K562 (cell line): ENCODE data around the gene ABT1. TPM values are rescaled to one million over a fixed set of nuclear protein-coding genes. Genes with fewer than 3 reads are reported as not detected.

ENCODE experiments used
- CTBP1 ChIP-seq: fragments of 450-650 bp; IDR thresholded peaks from 2 replicates; pipeline ENCODE4 v1.6.1; 2016; ENCODE audit warnings: borderline replicate concordance
- MAFF ChIP-seq: IDR thresholded peaks from 2 replicates; pipeline ENCODE4 v1.6.1; 2012; ENCODE audit warnings: low read length, improper control_type of control experiment
- NR3C1 ChIP-seq: sonication (generic); formaldehyde crosslinking; IDR thresholded peaks from 2 replicates; pipeline ENCODE4 v1.8.1; 2022; ENCODE audit warnings: missing genetic modification reagents
- PRMT5 ChIP-seq: sonication (generic); formaldehyde crosslinking; IDR thresholded peaks from 2 replicates; pipeline ENCODE4 v1.5.0; 2020; ENCODE audit warnings: missing genetic modification reagents
- PTRF ChIP-seq: fragments of 450-650 bp; IDR thresholded peaks from 2 replicates; pipeline ENCODE4 v1.6.1; 2016; ENCODE audit warnings: mild to moderate bottlenecking, missing genetic modification characterization, missing compliant biosample characterization
- SAFB2 ChIP-seq: fragments of 200-400 bp; formaldehyde crosslinking; IDR thresholded peaks from 2 replicates; pipeline ENCODE4 v1.6.1; 2018; ENCODE audit warnings: borderline replicate concordance, low read length, low read depth, moderate library complexity; ENCODE audit not compliant: severe bottlenecking
- STAT5B ChIP-seq: fragments of 250-450 bp; sonication (Bioruptor Pico); IDR thresholded peaks from 2 replicates; pipeline ENCODE4 v1.8.0; 2021; ENCODE audit warnings: mild to moderate bottlenecking, inconsistent platforms
- SUPT5H ChIP-seq: fragments of 450-650 bp; IDR thresholded peaks from 2 replicates; pipeline ENCODE4 v1.6.1; 2016
- ZFP36 ChIP-seq: fragments of 150-350 bp; IDR thresholded peaks from 2 replicates; pipeline ENCODE4 v1.6.1; 2018; ENCODE audit warnings: low read length, low read depth; ENCODE audit not compliant: partially characterized antibody
- ZNF212 ChIP-seq: fragments of 450-650 bp; formaldehyde crosslinking; IDR thresholded peaks from 2 replicates; pipeline ENCODE4 v1.4.0; 2020; ENCODE audit warnings: mild to moderate bottlenecking
- ZNF384 ChIP-seq: IDR thresholded peaks from 2 replicates; pipeline ENCODE4 v1.6.1; 2012; ENCODE audit warnings: low read depth, low read length, improper control_type of control experiment
- polyA plus RNA-seq, 8 experiments: library from polyadenylated mRNA; depleted of rRNA in 4 of 8; stranded (reverse) in 5 of 8; unstranded in 3 of 8; fragments of >200 nt; fragmentation: Nextera tagmentation in 2 of 8; fragmentation: Illumina TruSeq in 1 of 8; extraction: Ambion mirVana in 2 of 8; extraction: Trizol in 1 of 8; gene quantifications; 2 replicates each; pipeline versions ENCODE4 v1.2.1 to v1.2.3, GENCODE V29; 2011 to 2014; ENCODE audit warnings: inconsistent platforms in 1 of 8, missing spikeins in 1 of 8
- total RNA-seq, 7 experiments: library from RNA; depleted of rRNA in 6 of 7; stranded (reverse); fragments of >200 nt in 6 of 7; fragmentation: Illumina TruSeq in 2 of 7; extraction: Trizol in 2 of 7; gene quantifications; 2 replicates each; pipeline versions ENCODE4 v1.2.1 to v1.2.3, GENCODE V29; 2011 to 2021; ENCODE audit warnings: low replicate concordance in 1 of 7
- TF ChIP-seq, protein P1 (sequence below), 2 experiments: fragments of 450-650 bp; formaldehyde crosslinking in 1 of 2; IDR thresholded peaks; 2 replicates each; pipeline versions ENCODE4 v1.4.0 to v1.6.1; 2014 to 2020; ENCODE audit warnings: mild to moderate bottlenecking in 2 of 2, borderline replicate concordance in 1 of 2, low read depth in 1 of 2
- TF ChIP-seq, protein P2 (sequence below), 3 experiments: IDR thresholded peaks in 2 of 3; conservative IDR thresholded peaks in 1 of 3; 2 replicates each; pipeline ENCODE4 v1.5.1; 2011 to 2012; ENCODE audit warnings: low read length in 3 of 3, mild to moderate bottlenecking in 3 of 3, control low read depth in 2 of 3, improper control_type of control experiment in 1 of 3, inconsistent platforms in 1 of 3, low read depth in 1 of 3, mixed read lengths in 1 of 3, moderate library complexity in 1 of 3; ENCODE audit not compliant: insufficient read depth in 2 of 3
- TF ChIP-seq, protein P3 (sequence below): IDR thresholded peaks from 2 replicates; pipeline ENCODE4 v1.6.1; 2014; ENCODE audit warnings: antibody characterized with exemption
- TF ChIP-seq, protein P4 (sequence below): fragments of 250-450 bp; sonication (Bioruptor Pico); IDR thresholded peaks from 2 replicates; pipeline ENCODE4 v1.5.0; 2021

Gene ABT1
- total and polyA plus RNA-seq, 9 of the 15 experiments (the other 6 are each of a cell fraction or from before 2014, with no cell fraction given), result 8.8 to 52.7 (median 40.7) TPM

DNA sequence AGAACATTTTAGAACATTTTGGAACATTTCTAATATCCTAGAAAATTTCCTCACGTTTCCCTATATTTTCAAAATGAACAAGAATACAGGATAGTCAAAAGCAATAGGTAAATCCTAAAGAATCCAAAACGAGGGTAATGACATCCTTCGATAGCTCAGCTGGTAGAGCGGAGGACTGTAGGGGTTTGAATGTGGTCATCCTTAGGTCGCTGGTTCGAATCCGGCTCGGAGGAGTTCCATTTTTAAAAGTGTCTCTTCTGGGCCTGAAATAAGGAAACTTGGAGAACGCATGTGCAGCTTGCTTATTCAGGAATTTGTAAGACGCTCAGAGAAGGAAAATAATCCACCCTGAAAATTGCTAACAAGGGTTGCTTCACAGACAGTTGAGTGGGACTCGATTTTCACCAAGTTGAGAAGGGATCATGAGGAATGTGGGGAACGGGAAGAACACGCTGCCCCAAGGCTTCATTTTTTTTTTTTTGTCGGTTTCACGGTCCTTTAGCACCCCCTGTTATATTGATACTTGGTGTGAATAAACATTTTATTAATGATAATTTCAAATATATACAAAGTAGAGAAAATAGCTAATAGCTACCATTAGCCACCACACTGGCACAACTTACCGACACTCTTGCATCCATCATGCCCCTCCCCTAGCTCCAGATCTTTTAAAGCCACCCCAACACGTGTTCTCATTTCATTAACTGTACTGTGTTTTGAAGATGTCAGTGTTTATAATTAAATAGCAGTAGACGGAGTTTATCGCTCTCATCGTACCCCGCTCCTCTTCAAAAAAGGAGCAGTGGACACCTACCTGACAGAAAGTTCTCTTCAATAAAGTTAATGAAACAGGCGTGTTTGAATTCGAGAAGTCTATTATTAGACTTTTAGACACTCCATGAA, 1.8 kb upstream of the ABT1 start (continued):
- TF ChIP-seq, protein P1, sequence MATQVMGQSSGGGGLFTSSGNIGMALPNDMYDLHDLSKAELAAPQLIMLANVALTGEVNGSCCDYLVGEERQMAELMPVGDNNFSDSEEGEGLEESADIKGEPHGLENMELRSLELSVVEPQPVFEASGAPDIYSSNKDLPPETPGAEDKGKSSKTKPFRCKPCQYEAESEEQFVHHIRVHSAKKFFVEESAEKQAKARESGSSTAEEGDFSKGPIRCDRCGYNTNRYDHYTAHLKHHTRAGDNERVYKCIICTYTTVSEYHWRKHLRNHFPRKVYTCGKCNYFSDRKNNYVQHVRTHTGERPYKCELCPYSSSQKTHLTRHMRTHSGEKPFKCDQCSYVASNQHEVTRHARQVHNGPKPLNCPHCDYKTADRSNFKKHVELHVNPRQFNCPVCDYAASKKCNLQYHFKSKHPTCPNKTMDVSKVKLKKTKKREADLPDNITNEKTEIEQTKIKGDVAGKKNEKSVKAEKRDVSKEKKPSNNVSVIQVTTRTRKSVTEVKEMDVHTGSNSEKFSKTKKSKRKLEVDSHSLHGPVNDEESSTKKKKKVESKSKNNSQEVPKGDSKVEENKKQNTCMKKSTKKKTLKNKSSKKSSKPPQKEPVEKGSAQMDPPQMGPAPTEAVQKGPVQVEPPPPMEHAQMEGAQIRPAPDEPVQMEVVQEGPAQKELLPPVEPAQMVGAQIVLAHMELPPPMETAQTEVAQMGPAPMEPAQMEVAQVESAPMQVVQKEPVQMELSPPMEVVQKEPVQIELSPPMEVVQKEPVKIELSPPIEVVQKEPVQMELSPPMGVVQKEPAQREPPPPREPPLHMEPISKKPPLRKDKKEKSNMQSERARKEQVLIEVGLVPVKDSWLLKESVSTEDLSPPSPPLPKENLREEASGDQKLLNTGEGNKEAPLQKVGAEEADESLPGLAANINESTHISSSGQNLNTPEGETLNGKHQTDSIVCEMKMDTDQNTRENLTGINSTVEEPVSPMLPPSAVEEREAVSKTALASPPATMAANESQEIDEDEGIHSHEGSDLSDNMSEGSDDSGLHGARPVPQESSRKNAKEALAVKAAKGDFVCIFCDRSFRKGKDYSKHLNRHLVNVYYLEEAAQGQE (IDR thresholded peaks at IDR 0.05; ENCODE audit: borderline replicate concordance), result 0 out of 2 replicates have a peak, but pooled peaks have one; percentile 30
- TF ChIP-seq, protein P1 (CRISPR knock-in tag; IDR thresholded peaks at IDR 0.05; ENCODE audit: low read depth), result no peak
- TF ChIP-seq SUPT5H (no peak), NR3C1 (CRISPR knock-in tag) (no peak), ZNF212 (CRISPR knock-in tag) (peak; percentile 22; the same call in 1 of the 2 replicates), STAT5B (CRISPR knock-in tag) (no peak), ZNF384 (no peak), ZFP36 (no peak), MAFF (no peak), PRMT5 (CRISPR knock-in tag) (no peak), PTRF (no peak), SAFB2 (no peak), CTBP1 (no peak; the same call in 1 of the 2 replicates)
- TF ChIP-seq, protein P2, sequence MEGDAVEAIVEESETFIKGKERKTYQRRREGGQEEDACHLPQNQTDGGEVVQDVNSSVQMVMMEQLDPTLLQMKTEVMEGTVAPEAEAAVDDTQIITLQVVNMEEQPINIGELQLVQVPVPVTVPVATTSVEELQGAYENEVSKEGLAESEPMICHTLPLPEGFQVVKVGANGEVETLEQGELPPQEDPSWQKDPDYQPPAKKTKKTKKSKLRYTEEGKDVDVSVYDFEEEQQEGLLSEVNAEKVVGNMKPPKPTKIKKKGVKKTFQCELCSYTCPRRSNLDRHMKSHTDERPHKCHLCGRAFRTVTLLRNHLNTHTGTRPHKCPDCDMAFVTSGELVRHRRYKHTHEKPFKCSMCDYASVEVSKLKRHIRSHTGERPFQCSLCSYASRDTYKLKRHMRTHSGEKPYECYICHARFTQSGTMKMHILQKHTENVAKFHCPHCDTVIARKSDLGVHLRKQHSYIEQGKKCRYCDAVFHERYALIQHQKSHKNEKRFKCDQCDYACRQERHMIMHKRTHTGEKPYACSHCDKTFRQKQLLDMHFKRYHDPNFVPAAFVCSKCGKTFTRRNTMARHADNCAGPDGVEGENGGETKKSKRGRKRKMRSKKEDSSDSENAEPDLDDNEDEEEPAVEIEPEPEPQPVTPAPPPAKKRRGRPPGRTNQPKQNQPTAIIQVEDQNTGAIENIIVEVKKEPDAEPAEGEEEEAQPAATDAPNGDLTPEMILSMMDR (IDR thresholded peaks at IDR 0.05 in 2 of 3, conservative IDR thresholded peaks at IDR 0.05 in 1 of 3; ENCODE audit: insufficient read depth in 2 of 3, low read depth in 1 of 3, low read length in 3 of 3), result no peak
- TF ChIP-seq, protein P3, sequence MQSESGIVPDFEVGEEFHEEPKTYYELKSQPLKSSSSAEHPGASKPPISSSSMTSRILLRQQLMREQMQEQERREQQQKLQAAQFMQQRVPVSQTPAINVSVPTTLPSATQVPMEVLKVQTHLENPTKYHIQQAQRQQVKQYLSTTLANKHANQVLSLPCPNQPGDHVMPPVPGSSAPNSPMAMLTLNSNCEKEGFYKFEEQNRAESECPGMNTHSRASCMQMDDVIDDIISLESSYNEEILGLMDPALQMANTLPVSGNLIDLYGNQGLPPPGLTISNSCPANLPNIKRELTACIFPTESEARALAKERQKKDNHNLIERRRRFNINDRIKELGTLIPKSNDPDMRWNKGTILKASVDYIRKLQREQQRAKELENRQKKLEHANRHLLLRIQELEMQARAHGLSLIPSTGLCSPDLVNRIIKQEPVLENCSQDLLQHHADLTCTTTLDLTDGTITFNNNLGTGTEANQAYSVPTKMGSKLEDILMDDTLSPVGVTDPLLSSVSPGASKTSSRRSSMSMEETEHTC, result no peak
- TF ChIP-seq, protein P4, sequence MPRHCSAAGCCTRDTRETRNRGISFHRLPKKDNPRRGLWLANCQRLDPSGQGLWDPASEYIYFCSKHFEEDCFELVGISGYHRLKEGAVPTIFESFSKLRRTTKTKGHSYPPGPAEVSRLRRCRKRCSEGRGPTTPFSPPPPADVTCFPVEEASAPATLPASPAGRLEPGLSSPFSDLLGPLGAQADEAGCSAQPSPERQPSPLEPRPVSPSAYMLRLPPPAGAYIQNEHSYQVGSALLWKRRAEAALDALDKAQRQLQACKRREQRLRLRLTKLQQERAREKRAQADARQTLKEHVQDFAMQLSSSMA (CRISPR knock-in tag), result no peak
